KG1 (cell line): ENCODE measurements around the gene MOGAT3.
A peak's percentile ranks its signal among the peaks of the same experiment; 100 is the strongest.

Experiments
- DNase-seq: peaks from one replicate; lab custom pipeline; 2025; lab: John Stamatoyannopoulos, UW

MOGAT3 gene

GRCh38 chr7:101172005-101172853, 28.6 kb downstream of the MOGAT3 start:
- DNase-seq = no peak

DNA sequence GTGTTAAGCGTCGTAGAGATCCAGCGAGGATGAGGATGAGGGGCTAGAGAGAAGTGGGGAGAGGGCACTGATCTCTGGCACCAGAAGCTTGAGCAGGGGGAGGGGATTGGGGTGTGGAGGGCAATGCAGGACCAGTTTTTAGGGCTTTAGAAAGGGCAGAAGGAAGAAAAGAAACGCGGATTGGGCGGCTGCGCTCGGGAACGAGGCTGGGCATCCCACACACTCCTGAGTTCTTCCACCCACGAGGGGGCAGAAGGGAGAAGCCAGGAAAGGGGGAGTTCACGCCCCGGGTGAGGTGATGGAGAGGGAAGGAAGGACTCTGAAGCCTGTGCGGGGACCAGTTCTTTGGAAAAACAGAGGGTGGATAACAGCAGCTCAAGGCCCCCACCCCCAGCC, 29.4 kb downstream of the MOGAT3 start:
- no peak for DNase-seq

GRCh38 chr7:101170617-101171441, 30.0 kb downstream of the MOGAT3 start:
- no peak for DNase-seq

- DNase-seq = no peak
Measured at GRCh38 chr7:101169838-101170551, 30.8 kb downstream of the MOGAT3 start.

DNA sequence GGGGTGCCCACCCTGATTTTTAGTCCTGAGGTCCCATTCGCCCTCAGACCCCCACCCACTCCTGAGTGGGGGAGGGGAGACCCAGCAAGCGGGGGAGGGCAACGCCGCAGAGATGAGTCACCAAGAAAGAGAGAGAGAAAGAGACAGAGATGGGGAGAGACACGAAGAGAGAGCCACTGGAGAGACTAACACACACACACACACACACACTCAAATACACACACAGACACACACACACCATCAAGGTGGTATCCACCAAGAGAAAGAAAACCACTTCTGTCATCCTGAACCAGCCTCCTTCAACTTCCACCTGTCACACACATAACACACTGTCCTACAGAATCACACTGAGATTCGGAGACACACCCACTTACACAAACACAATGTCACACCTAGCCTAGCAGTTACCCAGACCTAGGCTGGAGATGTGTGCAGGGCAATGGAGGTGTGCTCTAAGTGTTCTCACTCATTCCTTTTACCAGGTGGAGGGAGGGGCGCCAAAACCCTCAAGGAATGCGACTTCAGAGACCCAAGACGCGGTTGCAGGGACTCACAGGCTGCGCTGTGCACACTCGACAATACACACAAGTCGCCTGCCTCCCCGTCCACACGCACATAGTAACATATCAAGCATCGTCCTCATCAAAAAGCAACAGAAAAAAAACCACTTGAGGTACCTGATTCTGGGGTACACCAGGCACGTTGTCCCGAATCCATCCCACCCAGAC, 31.6 kb downstream of the MOGAT3 start:
- DNase-seq = no peak

GRCh38 chr7:101168412-101169049, 32.3 kb downstream of the MOGAT3 start:
- no peak for DNase-seq

- no peak for DNase-seq
Measured at GRCh38 chr7:101167645-101168411, 33.0 kb downstream of the MOGAT3 start.

DNA sequence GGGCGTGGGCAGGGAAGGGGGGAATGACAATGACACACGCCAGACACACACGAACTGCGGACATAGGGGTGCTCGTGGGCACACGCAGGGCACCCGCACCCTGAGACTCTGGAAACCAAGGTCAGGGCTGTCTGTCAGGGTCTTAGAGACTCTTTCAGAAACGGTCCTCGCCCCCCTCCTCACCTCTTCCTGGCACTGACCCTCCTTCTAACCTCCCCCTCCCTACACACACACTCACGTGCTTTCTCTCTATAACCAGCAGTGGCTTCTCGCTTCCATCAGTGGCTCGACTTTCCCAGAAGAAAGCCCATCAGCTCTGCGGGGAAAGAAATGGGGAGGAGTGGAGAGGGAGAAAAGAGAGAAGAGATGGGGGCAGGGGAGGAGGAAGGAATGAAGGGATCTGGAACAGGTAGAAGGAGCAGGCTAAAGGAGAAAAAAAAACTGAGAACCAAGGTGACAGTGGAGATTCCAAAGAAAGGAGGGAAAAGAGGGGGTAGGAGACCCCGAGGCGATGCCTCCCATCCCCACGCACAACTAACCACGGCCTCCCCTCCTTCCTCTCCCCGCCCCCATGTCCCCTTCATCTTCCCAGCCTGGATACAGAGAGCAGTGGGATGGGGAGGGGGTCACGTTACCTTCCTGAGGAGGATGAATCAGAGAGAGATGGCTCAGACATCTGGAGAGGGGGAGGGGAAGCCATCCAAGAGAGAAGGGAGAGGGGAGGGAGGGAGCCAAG, 33.8 kb downstream of the MOGAT3 start:
- no peak for DNase-seq

GRCh38 chr7:101166648-101166908, 34.3 kb downstream of the MOGAT3 start:
- no peak for DNase-seq

- DNase-seq = no peak
Measured at GRCh38 chr7:101165958-101166647, 34.7 kb downstream of the MOGAT3 start.

- DNase-seq = peak; percentile 13
Measured at GRCh38 chr7:101165075-101165957, 35.5 kb downstream of the MOGAT3 start, which contains the start of gene VGF. Gene VGF, minus strand, starts transcription at chr7:101165569. Its CDS starts 726 bp downstream, at chr7:101164843.

DNA sequence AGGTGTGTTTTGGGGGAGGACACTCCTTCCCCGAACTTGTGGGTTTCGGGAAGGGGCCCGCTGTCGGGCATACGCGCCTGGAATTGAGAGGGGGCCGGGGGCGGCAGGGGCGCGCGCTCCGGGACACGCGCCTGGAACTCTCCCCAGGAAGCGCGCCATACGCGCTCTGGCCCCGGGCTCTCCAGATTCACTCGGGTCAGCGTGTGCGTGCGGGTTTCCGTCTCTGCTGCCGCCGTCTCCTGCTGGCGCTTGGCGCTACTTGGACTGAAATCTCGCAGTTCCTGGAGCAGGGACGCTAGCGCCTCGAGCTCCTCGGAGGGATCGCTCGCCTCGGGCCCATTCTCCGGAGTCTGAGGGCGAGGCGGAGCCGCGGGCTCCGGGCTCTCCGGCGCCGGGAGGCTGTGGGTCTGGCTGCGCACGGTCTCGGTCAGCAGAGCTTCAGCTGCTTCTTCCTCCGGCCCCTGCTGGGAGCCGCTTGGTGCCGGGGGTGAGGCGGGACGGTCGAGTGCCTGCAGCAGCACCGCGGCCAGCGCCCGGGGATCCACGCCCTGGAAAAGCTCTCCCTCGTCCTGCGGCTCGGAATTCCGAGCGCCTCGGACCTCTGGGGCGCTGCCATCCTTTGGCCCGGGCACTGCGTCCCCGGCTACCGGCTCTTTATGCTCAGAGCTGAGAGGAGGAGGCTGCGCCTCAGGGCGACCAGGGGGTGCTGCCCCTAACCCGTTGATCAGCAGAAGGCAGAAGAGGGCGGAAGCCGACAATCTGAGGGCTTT, 36.6 kb downstream of the MOGAT3 start:
- no peak for DNase-seq

DNA sequence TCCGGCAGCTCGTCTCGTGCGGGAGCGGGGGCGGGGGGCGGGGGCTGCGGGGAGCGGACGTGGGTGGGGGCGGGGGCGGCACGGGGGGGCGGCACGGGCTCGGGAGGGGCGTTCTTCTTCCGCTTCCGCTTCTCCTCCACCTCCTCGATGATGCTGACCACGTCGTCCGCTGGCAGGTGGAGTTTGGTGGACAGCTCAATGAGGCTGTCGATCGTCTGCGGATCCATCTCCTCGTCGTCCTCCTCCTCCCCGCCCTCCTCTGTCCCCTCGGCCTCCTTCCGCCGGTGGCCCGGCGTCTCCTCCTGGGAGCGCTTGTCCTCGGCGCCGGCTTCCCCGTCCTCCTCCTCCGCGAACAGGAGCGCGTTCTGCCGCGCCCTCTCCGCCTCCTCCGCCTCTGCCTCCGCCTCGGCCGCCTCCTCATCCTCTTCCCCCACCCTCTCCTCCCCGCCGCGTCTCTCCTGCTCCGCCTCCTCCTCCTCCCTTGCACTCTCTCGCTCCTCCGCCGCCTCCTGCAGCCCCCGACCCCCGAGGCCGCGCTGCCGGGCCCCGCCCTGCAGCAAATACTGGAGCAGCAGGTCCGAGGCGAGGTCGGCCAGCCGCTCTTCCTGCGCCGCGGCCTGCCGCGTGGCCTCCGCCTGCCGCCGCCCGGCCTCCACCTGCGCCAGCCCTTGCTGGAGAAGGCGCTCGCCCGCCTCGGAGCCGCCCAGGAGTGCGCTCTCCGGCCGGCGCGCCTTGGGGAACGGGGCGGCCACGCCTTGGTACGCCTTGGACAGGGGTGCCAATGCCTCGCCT, 37.4 kb downstream of the MOGAT3 start:
- DNase-seq = no peak

DNA sequence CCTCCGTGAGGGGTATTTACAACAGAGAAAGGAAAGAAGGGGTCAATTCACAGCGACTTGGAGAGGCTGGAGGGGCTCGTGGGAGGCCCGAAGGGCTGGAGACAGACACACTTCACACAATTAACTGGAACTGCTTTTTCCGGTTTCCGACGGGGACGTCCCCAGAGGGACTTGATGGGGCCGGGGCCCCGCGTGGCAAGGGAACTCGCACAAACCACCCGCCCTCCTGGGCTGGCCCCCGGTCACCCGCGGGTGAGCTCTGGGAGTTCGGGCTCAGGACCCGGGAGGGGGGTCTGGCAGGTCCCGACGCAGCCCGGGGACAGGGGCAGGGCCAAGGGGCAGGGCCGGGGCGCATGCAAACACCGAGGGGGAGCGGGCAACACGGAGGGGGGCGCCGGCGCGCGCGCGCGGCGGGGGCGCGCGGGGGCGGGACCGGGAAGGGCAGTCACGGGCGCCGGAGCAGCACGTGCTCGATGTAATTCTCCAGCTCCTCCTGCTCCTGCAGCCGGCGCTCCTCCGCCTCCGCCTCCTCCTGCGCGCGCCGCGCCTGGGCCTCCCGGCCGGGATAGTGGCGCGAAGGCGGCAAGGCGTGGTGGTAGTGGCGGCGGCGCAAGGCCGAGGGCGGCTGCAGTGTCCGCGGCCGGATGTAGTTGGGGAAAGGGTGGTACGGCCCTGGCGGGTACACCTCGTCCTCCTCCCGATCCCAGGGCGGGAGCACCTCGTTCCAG, 38.1 kb downstream of the MOGAT3 start:
- DNase-seq = no peak

DNA sequence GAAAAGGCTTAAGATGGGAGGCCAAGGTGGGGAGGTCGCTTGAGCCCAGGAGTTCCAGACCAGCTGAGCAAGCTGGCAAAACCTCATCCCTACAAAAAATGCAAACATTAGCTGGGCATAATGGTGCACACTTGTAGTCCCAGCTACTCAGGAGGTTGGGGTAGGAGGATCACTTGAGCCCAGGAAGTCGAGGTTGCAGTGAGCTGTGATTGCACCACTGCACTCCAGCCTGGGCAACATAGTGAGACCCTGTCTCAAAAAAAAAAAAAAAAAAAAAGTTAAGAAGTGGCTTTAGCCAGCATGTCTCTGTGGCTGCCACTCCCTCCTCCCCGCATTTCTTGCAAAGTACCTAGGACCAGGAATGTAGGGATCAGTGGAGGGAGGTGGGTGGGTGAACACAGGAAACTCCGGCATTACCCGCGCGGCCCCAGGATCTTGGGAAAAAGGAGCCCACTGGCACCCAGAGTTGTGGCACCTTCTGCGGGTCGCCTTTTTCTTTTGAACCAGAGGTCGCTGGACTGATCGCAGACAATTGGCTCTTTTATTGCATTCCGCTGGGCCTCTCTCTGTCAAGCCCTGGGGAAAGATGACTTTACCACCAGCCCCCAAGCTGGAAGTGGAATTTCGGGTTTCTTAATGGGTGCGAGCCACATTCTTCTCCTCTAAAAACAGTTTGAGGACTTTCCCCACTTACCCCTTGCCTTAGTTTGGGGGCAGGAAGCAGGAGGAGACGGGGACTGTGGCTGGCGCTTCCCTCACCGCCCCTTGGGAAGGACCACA, 39.0 kb downstream of the MOGAT3 start:
- no peak for DNase-seq
